HepG2 (cell line): ENCODE results near the gene IGF2. TPM values are rescaled to one million over a fixed set of nuclear protein-coding genes. Genes with fewer than 3 reads are reported as not detected.

Experiments used
- ATAC-seq: fragments of 200-7000 bp; cut with Tn5 transposase; 3 replicates; pipeline ENCODE4 v1.9.1; 2020; ENCODE audit warnings: mild to moderate bottlenecking, moderate library complexity
- BruUV-seq: library from RNA; stranded (reverse); fragments of 400-500 nt; replicated peaks from 2 replicates; lab custom pipeline; 2021; lab: Mats Ljungman, UMichigan
- CTCF ChIA-PET: fragments of 300-600 bp; formaldehyde crosslinking; extraction: SDS; loops from one replicate; lab custom pipeline; 2021; ENCODE audit warnings: low total read pairs, inconsistent platforms, low intra/inter-chr PET ratio; lab: Yijun Ruan, JAX
- POLR2A ChIA-PET: fragments of 350-600 bp; sonication (Branson Sonifier 250); formaldehyde crosslinking; loops from one replicate; lab custom pipeline; 2020; ENCODE audit warnings: antibody characterized with exemption, inconsistent platforms; lab: Yijun Ruan, JAX
- DNase-seq: peaks from one replicate; pipeline ENCODE4 v3.0.0-alpha.2; 2015; ENCODE audit warnings: low spot score
- FAIRE-seq: peaks from 3 replicates; lab custom pipeline; 2011; peaks lifted over from hg19 to GRCh38; lab: Jason Lieb, UNC
- H2AFZ ChIP-seq: one replicate; pipeline ENCODE4 v1.6.1; 2011; ENCODE audit warnings: low read length, inconsistent platforms
- H3K27ac ChIP-seq: fragments of 300-600 bp; 3 replicates; pipeline ENCODE4 v1.8.0; 2011; ENCODE audit warnings: mixed run types, mild to moderate bottlenecking, mixed read lengths, low read length, inconsistent platforms; ENCODE audit not compliant: insufficient read depth; ENCODE audit errors: extremely low read length
- H3K27me3 ChIP-seq, 2 experiments: fragments of 200-600 bp in 1 of 2; 2 replicates in 1 of 2; 3 replicates in 1 of 2; pipeline versions ENCODE4 v1.6.0 to v1.8.0; 2011; ENCODE audit warnings: low read length in 2 of 2, mild to moderate bottlenecking in 2 of 2, moderate library complexity in 2 of 2, inconsistent platforms in 1 of 2; ENCODE audit not compliant: insufficient read depth in 2 of 2, control insufficient read depth in 1 of 2
- H3K36me3 ChIP-seq, 2 experiments: fragments of 200-600 bp in 1 of 2; replicated peaks in 1 of 2; 2 replicates in 1 of 2; 3 replicates in 1 of 2; pipeline versions ENCODE4 v1.5.1 to v1.8.0; 2011; ENCODE audit warnings: low read length in 2 of 2, inconsistent platforms in 1 of 2; ENCODE audit not compliant: insufficient read depth in 2 of 2, control insufficient read depth in 1 of 2
- H3K4me1 ChIP-seq: 2 replicates; pipeline ENCODE4 v1.5.1; 2012; ENCODE audit warnings: low read length, inconsistent platforms; ENCODE audit not compliant: insufficient read depth
- H3K4me2 ChIP-seq: 2 replicates; pipeline ENCODE4 v1.6.0; 2011; ENCODE audit warnings: low read depth, low read length, inconsistent platforms
- H3K4me3 ChIP-seq, 3 experiments: fragments of 200-600 bp in 1 of 3; sonication (generic), shearing (Covaris generic) in 1 of 3; replicated peaks in 1 of 3; 2 replicates each; pipeline ENCODE4 v1.5.1; 2011 to 2016; ENCODE audit warnings: low read length in 3 of 3, inconsistent platforms in 2 of 3, low read depth in 2 of 3, mild to moderate bottlenecking in 2 of 3, control low read depth in 1 of 3, mixed read lengths in 1 of 3; ENCODE audit not compliant: insufficient read depth in 1 of 3
- H3K79me2 ChIP-seq: one replicate; pipeline ENCODE4 v1.6.1; 2011; ENCODE audit warnings: low read length, inconsistent platforms; ENCODE audit not compliant: insufficient read depth
- H3K9ac ChIP-seq: 2 replicates; pipeline ENCODE4 v1.6.0; 2011; ENCODE audit warnings: mild to moderate bottlenecking, low read depth, low read length, inconsistent platforms; ENCODE audit not compliant: insufficient read depth
- H3K9me3 ChIP-seq: 2 replicates; pipeline ENCODE4 v1.5.1; 2012; ENCODE audit warnings: mild to moderate bottlenecking, low read length
- H4K20me1 ChIP-seq: 2 replicates; pipeline ENCODE4 v1.6.0; 2011; ENCODE audit warnings: inconsistent platforms, mild to moderate bottlenecking, low read length, moderate library complexity; ENCODE audit not compliant: insufficient read depth
- ATF7 ChIP-seq, 2 experiments: fragments of 450-650 bp in 1 of 2; sonication (generic) in 1 of 2; formaldehyde crosslinking in 1 of 2; IDR thresholded peaks; 2 replicates each; pipeline versions ENCODE4 v1.4.0 to v1.6.1; 2016 to 2020; ENCODE audit warnings: antibody characterized with exemption in 1 of 2, mild to moderate bottlenecking in 1 of 2, missing genetic modification reagents in 1 of 2
- ESRRA ChIP-seq: sonication (generic); formaldehyde crosslinking; IDR thresholded peaks from 2 replicates; pipeline ENCODE4 v1.5.1; 2020; ENCODE audit warnings: mild to moderate bottlenecking, low read depth, missing genetic modification reagents
- FOSL2 ChIP-seq: sonication (generic); formaldehyde crosslinking; IDR thresholded peaks from 2 replicates; pipeline ENCODE4 v1.4.0; 2020; ENCODE audit warnings: missing genetic modification reagents
- HNRNPUL1 ChIP-seq: fragments of 200-400 bp; formaldehyde crosslinking; IDR thresholded peaks from 2 replicates; pipeline ENCODE4 v1.6.1; 2017; ENCODE audit warnings: low read depth, mild to moderate bottlenecking, low read length, moderate library complexity
- HOXA9 ChIP-seq: sonication (generic); formaldehyde crosslinking; IDR thresholded peaks from 2 replicates; pipeline ENCODE4 v1.8.1; 2022; ENCODE audit warnings: missing genetic modification reagents, mild to moderate bottlenecking, moderate library complexity, borderline replicate concordance
- HOXD1 ChIP-seq: sonication (generic); formaldehyde crosslinking; IDR thresholded peaks from 2 replicates; pipeline ENCODE4 v1.5.0; 2020; ENCODE audit warnings: missing genetic modification reagents
- KLF16 ChIP-seq, 2 experiments: sonication (generic) in 1 of 2; formaldehyde crosslinking in 1 of 2; IDR thresholded peaks; 2 replicates each; pipeline versions ENCODE4 v1.6.1 to v1.8.0; 2016 to 2023; ENCODE audit warnings: missing genetic modification reagents in 2 of 2, missing compliant biosample characterization in 1 of 2
- MAF1 ChIP-seq: sonication (generic); formaldehyde crosslinking; IDR thresholded peaks from 2 replicates; pipeline ENCODE4 v1.5.0; 2020; ENCODE audit warnings: missing genetic modification reagents, borderline replicate concordance
- NFIB ChIP-seq: sonication (generic); formaldehyde crosslinking; IDR thresholded peaks from 2 replicates; pipeline ENCODE4 v1.9.0; 2021; ENCODE audit warnings: missing genetic modification reagents, mild to moderate bottlenecking, borderline replicate concordance
- RARA ChIP-seq: IDR thresholded peaks from 2 replicates; pipeline ENCODE4 v1.6.1; 2016; ENCODE audit warnings: missing genetic modification reagents, missing compliant biosample characterization
- SRY ChIP-seq: sonication (generic); formaldehyde crosslinking; IDR thresholded peaks from 2 replicates; pipeline ENCODE4 v1.8.0; 2022; ENCODE audit warnings: mild to moderate bottlenecking, missing genetic modification reagents
- ZNF142 ChIP-seq: sonication (generic); formaldehyde crosslinking; IDR thresholded peaks from 2 replicates; pipeline ENCODE4 v1.4.0; 2020; ENCODE audit warnings: missing genetic modification reagents
- ZNF180 ChIP-seq: sonication (generic); formaldehyde crosslinking; IDR thresholded peaks from 2 replicates; pipeline ENCODE4 v1.4.0; 2020; ENCODE audit warnings: low read depth, missing genetic modification reagents, borderline replicate concordance
- ZNF253 ChIP-seq: sonication (generic); formaldehyde crosslinking; IDR thresholded peaks from 2 replicates; pipeline ENCODE4 v1.8.0; 2022; ENCODE audit warnings: mild to moderate bottlenecking, missing genetic modification reagents, borderline replicate concordance
- ZNF432 ChIP-seq: sonication (generic); formaldehyde crosslinking; IDR thresholded peaks from 2 replicates; pipeline ENCODE4 v1.5.0; 2020; ENCODE audit warnings: missing genetic modification reagents, mild to moderate bottlenecking, borderline replicate concordance
- ZNF724P ChIP-seq: sonication (generic); formaldehyde crosslinking; IDR thresholded peaks from 2 replicates; pipeline ENCODE4 v1.8.0; 2022; ENCODE audit warnings: missing genetic modification reagents, borderline replicate concordance
- ZNF766 ChIP-seq: sonication (generic); formaldehyde crosslinking; IDR thresholded peaks from 2 replicates; pipeline ENCODE4 v1.5.0; 2020; ENCODE audit warnings: missing genetic modification reagents, borderline replicate concordance
- WGBS: methylation state at CpG from one replicate; pipeline ENCODE4 v1.1.6; 2017; ENCODE audit warnings: low lambda C conversion rate; 5-methylcytosine and 5-hydroxymethylcytosine counted together
- in situ Hi-C: cut with HindIII; loops from 2 replicates; pipeline ENCODE4 v1.10.0; 2017; ENCODE audit warnings: low pct_unique_long_range_greater_than_20kb; ENCODE audit not compliant: extremely low pct_ligation_motif_present
- intact Hi-C: fragments of 100-400 bp; cut with micrococcal nuclease; formaldehyde crosslinking; loops from one replicate; pipeline ENCODE4 v1.10.0; 2022; ENCODE audit not compliant: unreplicated experiment
- polyA plus RNA-seq, 8 experiments: library from polyadenylated mRNA; depleted of rRNA in 3 of 8; stranded (reverse) in 7 of 8; unstranded in 1 of 8; fragments of >200 nt; fragmentation: Illumina TruSeq in 4 of 8; extraction: Trizol in 4 of 8; gene quantifications; 2 replicates each; pipeline versions ENCODE4 v1.2.1 to v1.2.3, GENCODE V29; 2011 to 2016; ENCODE audit warnings: low read depth in 4 of 8, missing spikeins in 1 of 8, mixed read lengths in 1 of 8; ENCODE audit not compliant: insufficient read depth in 1 of 8
- total RNA-seq, 5 experiments: library from RNA; depleted of rRNA; stranded (reverse); fragments of >200 nt; fragmentation: Illumina TruSeq; extraction: Trizol; gene quantifications; 2 replicates each; pipeline ENCODE4 v1.2.3, GENCODE V29; 2016; ENCODE audit warnings: low read depth in 1 of 5
- TF ChIP-seq, protein P1 (sequence below): sonication (generic); formaldehyde crosslinking; IDR thresholded peaks from 2 replicates; pipeline ENCODE4 v1.4.0; 2020; ENCODE audit warnings: mild to moderate bottlenecking, missing genetic modification reagents

IGF2 gene
- total and polyA plus RNA-seq, 2 of the 13 experiments (the other 11 are each of a cell fraction or from before 2014, with no cell fraction given) = 79.1 to 254 TPM

DNA sequence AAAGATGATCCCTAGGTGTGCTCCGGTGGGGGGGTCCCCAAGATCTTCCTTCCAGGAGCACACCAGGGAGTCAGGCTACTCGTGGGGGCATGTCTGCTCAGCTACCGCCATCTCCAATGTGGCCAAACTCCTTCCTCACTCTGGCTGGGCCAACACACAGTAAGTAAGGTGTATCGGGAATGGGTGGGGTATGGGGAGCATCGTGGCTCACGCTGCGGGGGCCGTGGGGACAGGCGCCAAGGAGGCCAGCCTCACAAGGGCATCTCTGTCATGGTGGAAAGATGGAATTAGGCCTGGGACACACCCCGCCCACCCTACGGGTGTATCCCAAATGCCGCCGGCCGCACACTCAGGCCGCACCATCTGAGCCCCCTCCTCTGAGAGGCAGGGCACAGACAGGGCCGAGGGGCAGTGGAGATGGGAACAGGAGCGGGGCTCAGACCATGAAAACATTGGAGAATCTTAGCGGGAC is 8.3 kb downstream of the IGF2 start:
- 93% methylated on average over 11 of the region's 18 CpGs for WGBS
- intact Hi-C loops = no loop called here
- TF ChIP-seq ZNF724P (CRISPR knock-in tag) (no peak), KLF16 (CRISPR knock-in tag; IDR thresholded peaks at IDR 0.05) (no peak), RARA (peak; percentile 6; the same call in 1 of the 2 replicates), NFIB (CRISPR knock-in tag) (no peak), ZNF432 (CRISPR knock-in tag) (no peak), ZNF142 (no peak), ZNF180 (no peak), MAF1 (CRISPR knock-in tag) (no peak), ESRRA (no peak), FOSL2 (CRISPR knock-in tag) (no peak), HOXA9 (0 out of 2 replicates have a peak, but pooled peaks have one; percentile 21), ZNF766 (CRISPR knock-in tag) (no peak), SRY (no peak), ATF7 (IDR thresholded peaks at IDR 0.05) (no peak), ATF7 (CRISPR knock-in tag; IDR thresholded peaks at IDR 0.05) (no peak), ZNF253 (CRISPR knock-in tag) (no peak), HNRNPUL1 (no peak), HOXD1 (CRISPR knock-in tag) (no peak)
- TF ChIP-seq, protein P1, sequence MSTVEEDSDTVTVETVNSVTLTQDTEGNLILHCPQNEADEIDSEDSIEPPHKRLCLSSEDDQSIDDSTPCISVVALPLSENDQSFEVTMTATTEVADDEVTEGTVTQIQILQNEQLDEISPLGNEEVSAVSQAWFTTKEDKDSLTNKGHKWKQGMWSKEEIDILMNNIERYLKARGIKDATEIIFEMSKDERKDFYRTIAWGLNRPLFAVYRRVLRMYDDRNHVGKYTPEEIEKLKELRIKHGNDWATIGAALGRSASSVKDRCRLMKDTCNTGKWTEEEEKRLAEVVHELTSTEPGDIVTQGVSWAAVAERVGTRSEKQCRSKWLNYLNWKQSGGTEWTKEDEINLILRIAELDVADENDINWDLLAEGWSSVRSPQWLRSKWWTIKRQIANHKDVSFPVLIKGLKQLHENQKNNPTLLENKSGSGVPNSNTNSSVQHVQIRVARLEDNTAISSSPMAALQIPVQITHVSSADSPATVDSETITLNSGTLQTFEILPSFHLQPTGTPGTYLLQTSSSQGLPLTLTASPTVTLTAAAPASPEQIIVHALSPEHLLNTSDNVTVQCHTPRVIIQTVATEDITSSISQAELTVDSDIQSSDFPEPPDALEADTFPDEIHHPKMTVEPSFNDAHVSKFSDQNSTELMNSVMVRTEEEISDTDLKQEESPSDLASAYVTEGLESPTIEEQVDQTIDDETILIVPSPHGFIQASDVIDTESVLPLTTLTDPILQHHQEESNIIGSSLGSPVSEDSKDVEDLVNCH = no peak

More for the DNA sequence above, 8.3 kb downstream of the IGF2 start:
- peaks cover 24 to 47% of the 10 kb centered on the region in 2 experiments; a peak in 4 of 5 replicates for H3K36me3 ChIP-seq
- H4K20me1 ChIP-seq = peaks cover 53% of the 10 kb centered on the region
- CTCF ChIA-PET = no interaction called here
- FAIRE-seq (no peak), DNase-seq (no peak), ATAC-seq (no peak)
- no peaks in the 10 kb centered on the region for H3K79me2 ChIP-seq
- in situ Hi-C loops = no loop called here
- H3K4me3 ChIP-seq = no peak overlapping the region
- no TSS peak for BruUV-seq
- no peaks in the 10 kb centered on the region for H3K27me3 ChIP-seq
- POLR2A ChIA-PET = no interaction called here
- H2AFZ ChIP-seq = no peak overlapping the region
- H3K9ac ChIP-seq = no peak overlapping the region
- H3K27ac ChIP-seq = peak overlapping the region; percentile 21
- peaks cover 22% of the 10 kb centered on the region for H3K4me1 ChIP-seq
- no peaks in the 10 kb centered on the region for H3K9me3 ChIP-seq
- no peak overlapping the region for H3K4me2 ChIP-seq
